Ammon's horn (tissue), 1 donor: ENCODE measurements around the gene CSK.
"Not testable (repeated sequence)": the region's sequence is repeated elsewhere in the genome, so short reads cannot be mapped to it uniquely, and the experiment has no call there.

Experiments used
- DNase-seq: peaks from one replicate; pipeline ENCODE4 v3.0.0-alpha.2; 2016; ENCODE audit warnings: low spot score

CSK gene

GRCh38 chr15:74770211-74770903 is 11.5 kb upstream of the CSK start:
- DNase-seq = no peak

DNA sequence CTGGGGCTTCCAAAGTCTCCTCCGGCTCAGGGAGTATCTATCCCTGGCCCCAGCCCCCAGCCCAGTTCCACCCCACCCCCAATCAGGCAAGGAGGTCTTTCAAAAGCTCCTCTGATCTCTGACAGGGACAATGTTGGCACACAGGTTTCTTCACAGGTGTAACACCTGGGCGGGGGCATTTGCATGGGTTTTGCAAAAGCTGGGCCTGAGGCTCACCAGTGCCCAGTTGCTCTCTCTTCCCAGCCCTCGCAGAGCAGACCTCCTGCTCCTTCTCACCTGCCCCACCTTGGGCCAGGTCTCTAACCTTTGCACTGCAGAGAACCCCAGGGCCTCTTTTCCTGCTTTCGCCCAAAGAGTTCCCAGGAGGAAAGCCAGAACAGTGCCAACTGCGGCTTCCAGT is 8.6 kb upstream of the CSK start:
- no peak for DNase-seq

DNA sequence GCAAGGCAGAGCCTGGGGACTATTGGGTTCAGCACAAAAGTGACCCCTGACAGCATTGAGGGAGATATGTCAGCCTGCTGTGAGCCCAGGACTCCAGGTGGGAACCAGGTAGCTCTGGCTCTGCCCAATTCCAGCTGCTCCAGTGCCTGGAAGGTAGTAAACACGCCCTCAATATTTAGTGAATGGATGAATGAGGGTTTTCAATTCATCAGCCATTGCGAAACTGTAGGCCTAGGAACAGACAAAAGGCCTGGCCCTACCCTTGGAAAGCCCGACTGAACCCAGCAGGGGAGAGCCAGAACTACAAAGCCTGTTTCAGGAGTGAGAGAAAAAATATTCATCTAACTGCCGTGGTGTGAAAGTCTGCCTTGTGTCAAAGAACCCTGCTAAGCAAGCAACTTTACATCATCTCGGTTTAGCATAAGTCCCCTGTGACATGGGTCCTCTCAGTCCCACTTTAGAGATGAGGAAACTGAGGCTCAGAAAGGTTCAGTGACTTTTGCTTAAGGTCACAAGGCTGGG is 8.1 kb upstream of the CSK start:
- DNase-seq = no peak

GRCh38 chr15:74775132-74775562 is 6.7 kb upstream of the CSK start:
- no peak for DNase-seq

- DNase-seq = no peak
Measured at GRCh38 chr15:74775894-74776293, 6.0 kb upstream of the CSK start.

- no peak for DNase-seq
Measured at GRCh38 chr15:74776821-74777768, 4.8 kb upstream of the CSK start.

DNA sequence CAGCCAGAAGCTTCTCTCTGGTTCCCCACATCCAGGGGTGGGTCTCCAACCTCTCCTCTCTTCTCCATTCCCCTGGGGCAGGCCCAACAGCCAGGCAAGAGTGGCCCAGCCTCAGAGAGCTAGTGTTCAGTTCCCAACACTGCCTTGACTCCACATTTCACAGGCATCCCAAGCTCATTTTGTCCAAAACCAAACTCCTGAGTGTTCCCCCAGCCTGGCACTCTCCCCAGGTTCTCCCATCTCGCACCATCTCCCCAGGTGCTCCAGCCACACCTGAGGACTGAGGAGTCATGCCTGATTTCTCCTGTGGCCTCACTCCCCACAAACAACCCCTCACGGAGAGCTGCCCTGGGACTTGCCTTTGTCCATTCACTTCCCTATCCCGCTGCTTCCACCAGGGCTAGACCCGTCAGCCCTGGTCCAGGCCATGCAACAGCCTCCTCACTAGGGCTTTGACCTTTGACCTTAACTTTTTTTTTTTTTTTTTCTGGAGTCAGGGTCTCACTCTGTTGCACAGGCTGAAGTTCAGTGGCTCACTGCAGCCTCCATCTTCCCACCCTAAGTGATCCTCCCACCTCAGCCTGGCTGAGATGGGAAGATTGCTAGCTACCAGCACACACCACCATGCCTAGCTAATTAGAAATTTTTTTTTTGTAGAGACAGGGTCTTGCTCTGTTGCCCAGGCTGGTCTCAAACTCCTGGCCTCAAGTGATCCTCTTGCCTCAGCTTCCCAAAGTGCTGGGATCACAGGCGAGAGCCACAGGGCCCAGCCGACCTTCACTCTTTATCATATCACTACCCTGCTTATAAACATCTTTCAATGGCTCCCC is 3.9 kb upstream of the CSK start:
- DNase-seq = no peak

- no peak for DNase-seq
Measured at GRCh38 chr15:74778599-74778970, 3.3 kb upstream of the CSK start.

GRCh38 chr15:74779162-74779648 is 2.7 kb upstream of the CSK start:
- DNase-seq = no peak

DNA sequence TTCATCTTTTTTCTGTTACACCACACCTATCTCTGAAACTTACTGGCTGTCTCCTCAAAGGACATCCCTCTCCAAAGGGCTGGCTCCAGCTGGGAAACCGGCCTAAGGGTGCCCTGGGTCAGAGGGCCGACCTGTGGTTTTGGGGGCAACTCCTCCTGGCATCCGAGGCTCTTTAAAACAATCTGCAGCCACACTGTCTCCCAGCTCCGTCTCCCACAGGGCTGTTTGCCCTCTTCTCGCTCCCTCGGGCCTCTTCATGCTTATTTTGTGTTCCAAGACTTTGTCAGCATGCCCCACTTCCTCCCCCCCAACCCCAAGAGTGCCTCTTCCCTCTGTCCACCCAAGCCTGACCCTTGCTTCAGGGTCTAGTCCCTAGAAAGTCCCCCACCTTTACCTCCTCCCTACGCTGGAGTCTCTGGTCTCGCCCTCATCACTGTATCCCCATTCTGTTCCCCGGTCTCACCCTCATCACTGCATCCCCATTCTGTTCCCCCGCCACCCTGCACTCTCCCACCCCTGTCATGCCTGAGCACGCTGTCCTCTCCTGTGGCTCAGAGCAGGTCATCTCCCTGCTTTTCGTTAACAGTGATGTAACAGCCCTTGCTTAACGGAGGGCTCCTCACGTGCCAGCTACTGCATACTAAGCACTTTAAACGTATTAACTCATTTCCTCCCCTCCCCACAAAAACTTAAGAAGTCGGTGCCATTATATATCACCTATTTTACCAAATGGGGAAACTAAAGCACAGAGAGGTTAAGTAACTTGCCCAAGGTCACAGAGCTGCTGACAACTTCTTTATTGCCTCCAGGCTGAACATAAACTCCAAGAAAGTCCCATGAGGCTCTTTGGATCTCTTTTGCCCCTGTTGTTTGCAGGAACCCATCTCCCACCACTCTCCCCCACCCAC is 1.1 kb upstream of the CSK start:
- DNase-seq = no peak

- no peak for DNase-seq
Measured at GRCh38 chr15:74782259-74783071, 585 bp downstream of the CSK start.

DNA sequence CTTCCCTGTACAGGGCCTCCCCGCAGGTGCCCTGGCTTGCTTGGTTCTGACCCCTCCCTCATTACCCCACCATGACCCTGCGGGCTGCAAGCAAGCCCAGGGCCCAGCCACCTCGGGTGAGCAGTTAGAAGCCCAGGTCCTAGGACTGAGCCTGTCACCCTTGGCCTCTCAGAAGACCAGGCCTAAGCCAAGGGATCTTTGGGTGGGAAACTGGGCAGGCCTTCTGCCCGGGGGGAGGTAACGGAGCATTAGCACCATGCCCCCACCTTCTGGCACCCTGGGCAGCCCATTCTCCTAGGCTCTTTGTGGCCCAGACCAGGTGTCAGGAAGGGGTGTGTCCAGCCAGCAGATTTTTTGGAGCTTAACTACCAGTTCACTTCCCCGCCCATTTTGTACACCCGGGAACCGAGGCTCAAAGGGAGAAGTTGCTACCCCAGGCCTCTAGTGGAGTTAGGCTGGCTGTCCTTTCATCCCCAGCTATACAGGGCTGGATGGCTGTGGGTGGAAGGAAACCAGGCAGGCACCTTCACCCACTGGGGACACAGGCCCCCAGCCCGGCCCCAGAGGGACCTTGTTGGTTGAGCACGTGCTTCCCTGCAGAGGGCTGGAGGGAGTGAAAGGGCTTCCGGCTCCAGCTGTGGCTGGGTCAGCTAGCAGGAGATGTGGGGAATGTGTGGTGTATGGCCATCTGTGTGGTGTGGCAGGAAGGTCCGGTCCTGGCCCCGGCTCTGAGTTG is 1.4 kb downstream of the CSK start:
- no peak for DNase-seq

GRCh38 chr15:74783808-74784175 is 1.9 kb downstream of the CSK start:
- DNase-seq = no peak

- no peak for DNase-seq
Measured at GRCh38 chr15:74784426-74785193, 2.7 kb downstream of the CSK start.

- DNase-seq = no peak
Measured at GRCh38 chr15:74785194-74786032, 3.5 kb downstream of the CSK start.

- DNase-seq = not testable (repeated sequence)
Measured at GRCh38 chr15:74786081-74786480, 4.2 kb downstream of the CSK start.

DNA sequence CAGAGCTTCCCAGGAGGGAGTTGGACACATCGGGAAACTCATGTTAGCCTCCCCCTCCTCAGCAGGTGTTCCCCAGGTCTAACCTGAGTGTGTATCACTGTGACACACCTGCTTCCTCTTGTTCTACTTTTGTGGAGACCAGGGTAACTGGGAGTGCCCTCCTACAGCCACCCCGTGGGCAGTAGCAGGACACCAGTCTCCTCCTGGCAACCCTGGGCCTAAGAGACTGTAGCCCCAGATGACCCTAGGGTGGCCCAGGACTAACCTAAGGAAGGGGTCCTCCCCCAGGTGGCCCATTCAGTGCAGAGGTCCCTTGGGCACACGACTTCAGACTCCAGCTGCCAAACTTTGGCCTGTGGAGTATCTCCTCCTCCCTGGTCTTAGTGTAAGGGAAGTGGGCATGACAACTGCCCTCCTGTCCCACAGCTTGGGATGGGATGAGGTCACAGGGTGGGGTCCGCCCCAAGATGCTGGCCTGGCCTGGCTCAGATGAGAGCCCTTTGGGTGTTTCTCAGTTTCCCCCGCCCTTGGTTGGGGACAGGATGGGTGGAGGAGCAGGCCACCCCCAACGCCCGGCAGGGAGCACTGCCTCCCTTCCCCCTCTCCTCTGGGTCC is 4.8 kb downstream of the CSK start:
- DNase-seq = no peak
